NK-92 treated with Interleukin-12 subunit alpha and Interleukin-12 subunit beta, amount 100 ng/mL, for 24 hours (cell line): Measurements from ENCODE around the gene SLC6A6.

Experiments
- DNase-seq: peaks from one replicate; lab custom pipeline; 2025; lab: John Stamatoyannopoulos, UW

The SLC6A6 gene

DNA sequence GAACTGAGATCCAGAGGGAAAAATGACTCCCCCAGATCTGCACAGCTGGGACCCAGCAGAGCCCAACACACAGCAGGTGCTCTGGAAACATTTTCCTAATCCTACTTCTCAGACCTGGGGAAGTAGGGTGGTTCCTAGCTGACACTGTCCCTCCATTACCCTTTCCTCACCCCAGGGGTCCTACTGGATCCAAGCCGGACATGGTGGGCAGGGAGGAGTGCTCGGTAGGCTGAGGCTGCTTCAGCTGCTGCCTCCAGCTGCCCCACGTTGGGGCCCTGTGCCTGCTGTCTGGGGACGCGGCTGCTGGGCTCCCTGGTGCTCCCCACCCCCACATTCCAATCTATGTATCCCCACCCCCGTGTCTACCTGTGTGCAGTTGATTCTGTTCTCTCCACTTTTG is 29.8 kb upstream of the SLC6A6 start:
- no peak for DNase-seq

DNA sequence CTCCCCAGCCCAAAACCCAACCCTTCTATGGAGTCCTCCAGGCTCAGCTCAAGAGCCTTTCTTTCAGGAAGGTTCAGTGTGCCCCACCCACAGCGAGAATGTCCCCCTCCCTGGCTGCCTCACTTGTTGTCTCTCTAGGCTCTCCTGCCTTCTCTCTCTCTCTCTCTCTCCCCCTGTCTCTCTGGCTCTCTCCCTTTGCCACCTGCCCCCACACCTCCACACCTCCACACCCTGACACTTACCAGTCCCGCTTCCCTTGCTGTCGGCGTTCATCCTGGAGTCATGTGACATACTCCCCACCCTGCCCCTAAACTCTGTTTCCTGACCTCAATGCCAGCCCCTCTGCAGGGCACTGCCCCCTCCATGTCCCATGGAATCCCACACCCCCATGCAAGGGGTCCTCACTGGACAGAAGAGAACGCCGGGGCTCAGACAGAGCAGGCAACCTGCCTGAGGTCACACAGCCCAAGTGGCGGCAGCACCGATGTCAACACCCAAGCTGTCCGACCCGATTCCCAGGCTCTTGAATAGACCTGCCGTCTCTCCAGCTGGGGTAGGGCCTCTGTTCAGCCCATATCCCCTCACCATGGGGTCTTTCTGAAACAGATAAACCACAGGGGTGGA is 28.5 kb upstream of the SLC6A6 start:
- DNase-seq, result no peak

DNA sequence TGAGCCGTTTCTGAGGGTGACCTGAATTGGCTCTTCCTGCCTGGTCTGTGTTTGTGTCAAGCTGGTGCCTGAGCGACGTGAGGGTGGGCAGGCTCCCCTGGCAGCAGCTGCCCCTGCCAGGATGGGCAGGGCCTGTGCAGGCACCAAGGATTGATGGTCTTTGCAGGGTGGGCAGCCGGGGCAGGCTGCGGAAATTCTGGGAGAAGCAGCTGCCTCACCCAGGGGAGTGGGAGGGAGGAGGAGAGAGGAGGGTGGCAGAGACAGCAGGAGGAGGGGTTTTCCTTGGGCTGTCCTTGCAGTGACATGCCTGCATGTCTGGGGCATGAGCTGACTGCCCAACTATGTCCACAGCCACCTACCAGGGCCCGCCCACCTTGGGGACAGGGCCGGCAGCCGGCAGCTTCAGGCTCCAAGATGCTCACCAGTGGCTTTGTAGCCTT is 27.9 kb upstream of the SLC6A6 start:
- no peak for DNase-seq

DNA sequence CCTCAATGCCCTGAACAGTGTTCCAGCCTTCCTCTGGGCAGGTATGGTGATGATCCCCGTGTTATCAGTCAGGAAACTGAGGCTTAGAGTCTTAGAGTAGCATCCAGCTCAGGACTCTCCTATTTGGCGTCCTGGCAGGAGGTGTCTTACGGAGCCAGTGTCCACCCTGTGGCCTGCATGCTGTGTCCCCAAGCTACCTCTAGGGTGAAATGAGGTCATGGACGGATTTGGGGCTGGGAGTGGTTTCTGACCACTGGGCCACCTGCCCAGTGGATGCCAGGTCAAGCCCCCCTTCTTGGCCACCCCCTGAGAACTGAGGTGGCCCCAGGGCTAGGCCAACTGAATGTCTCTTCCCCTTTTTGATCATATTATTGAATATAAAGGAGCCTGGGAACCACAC is 27.2 kb upstream of the SLC6A6 start:
- no peak for DNase-seq

DNA sequence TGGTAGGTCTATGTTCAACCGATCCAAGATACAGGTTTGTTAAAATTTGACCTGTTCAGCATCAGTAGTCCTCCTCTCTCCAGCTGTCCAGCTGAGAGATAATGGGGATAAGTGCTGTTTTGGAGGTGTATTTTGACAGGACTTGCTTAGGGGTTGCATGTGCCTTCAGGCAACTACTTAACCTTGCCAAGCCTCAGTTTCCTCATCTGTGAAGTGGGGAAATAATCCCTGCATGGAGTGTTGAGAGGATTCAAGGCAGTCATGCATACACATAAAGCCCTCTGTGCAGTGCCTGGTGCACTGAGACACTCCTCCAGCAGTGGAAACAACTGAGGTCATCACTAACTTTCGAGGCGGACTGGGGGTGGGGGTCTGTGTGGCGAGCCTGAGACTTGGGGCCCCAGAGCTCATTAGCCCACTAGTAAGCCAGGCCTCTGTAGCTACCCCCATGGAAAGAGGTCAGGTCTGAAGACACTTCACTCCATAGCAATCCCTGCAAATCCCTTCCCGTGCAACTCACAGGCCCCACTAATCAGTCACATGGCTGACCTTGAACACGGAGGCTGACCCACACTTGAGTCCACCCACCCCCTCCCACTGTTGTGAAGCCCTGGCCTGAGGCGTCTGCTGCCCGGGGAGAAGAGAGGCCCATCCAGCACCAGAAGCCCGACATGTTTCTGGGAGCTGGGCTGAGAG is 25.9 kb upstream of the SLC6A6 start:
- no peak for DNase-seq

DNA sequence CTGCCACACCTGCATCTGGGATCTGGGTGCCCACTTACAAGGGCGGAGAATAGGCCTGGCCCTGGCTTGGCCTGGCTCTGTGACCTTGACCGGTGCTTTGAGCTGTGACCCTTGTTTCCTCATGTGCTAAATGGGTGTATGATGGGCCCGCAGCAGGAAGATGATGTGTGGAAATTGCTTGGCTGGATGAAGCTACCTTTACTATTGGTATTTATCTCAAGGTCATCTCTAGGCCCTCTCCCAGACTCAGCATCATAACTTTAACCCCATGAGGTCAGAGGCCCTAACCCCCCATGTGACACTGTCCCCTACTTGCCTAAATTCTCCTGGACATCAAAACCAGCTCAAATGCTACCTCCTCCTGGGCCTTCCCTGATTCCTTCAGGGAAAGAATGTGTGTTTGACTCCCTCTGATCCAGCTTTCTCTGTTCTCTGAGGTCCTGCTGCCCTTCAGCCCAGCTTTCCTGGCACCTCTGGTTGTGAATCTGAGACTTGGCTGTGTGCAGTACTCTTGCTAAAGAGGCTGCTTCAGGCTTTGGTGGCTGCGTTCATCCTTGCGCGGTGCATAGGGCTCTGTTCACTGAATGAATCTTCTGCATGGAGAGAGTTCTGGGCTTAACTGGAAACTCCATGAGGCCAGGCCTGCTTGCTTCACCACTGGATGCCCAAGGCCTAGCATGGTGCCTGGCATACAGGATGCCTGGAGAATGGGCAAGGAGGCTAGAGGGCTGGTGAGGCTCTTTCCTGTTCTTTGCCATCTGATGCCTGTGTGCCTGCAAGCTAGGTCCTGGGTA is 25.2 kb upstream of the SLC6A6 start:
- DNase-seq, result no peak

DNA sequence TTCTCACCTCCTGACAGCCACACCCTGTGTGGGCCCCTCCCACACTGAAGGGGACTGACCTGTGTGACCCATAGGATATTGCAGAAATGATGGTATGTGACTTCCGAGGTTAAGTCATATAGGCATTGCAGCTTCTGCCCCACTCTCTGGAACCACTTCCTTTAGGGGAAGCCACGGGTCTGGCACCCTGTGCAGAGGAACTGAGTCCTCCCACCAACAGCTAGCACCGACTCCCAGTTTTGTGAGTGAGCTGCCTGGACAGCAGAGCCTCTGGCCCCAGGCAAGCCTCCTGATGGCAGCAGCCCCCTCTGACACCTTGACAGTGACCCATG is 24.6 kb upstream of the SLC6A6 start:
- peak; percentile 77 for DNase-seq

DNA sequence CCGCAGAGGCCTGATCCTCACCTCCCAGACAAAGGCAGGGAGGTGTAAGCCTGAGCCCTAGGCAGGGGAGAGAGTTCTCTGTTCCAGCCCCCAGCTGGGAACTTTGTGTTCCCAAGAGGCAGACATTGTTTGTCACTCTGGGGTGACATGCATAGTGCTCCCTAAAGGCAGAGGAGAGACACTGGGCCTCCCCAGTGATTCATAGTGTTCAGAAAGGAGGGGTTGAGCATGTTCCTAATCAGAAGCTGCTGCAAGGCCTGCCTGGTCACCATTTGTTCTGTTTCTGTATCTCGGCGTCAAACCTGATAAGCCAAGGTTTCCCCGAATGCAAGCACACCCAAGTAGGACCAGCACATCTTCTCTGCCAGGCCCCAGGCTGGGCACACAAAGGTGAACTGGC is 24.0 kb upstream of the SLC6A6 start:
- no peak for DNase-seq

DNA sequence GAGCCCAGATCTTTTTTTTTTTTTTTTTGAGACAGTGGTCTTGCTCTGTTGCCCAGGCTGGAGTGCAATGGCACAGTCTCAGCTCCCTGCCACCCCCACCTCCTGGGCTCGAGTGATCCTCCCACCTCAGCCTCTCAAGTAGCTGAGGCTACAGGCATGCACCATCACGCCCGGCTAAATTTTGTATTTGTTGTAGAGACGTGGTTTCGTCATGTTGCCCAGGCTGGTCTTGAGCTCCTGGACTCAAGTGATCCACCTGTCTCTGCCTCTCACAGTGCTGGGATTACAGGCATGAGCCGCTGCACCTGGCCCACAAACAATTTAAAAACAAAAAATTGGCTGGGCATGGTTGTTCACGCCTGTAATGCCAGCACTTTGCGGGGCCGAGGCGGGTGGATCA is 22.6 kb upstream of the SLC6A6 start:
- DNase-seq, result no peak

DNA sequence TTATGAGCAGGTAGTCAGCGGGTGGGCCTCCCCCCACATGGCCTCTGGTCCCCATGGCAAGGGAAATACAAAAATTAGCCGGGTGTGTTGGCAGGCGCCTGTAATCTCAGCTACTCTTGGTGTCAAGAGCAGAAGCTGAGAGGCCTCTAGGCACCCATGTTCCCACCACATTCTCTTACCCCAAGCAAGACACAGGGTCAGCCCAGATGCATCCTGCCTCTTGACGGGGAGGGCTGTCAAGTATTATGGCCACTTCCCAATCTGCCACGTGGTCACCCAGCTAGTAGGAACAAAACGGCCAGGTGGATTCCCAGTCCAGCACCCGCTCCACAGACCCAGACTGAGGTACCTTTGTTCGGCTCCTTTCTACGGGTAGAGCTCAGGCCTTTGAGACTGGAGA is 16.2 kb upstream of the SLC6A6 start:
- DNase-seq, result no peak

DNA sequence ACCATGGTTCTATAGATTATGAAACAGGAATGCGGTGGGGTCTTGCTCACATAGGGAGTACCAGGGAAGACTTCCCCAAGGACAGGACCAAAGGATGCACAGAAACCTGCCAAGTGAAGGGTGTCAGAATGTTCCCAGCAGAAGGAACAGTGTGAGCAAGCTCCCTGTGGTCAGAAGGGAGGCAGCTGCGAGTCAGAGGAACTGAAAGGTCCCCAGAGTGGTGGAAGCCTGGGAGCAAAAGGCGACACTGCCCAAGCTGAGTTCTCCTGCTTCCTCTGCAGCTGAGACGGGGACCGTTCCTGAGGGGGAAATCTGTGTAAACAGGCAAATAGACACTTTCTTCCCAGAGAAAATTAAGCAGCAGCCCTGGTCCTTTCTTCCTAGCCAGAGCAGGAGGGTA is 14.2 kb upstream of the SLC6A6 start:
- DNase-seq, result no peak

DNA sequence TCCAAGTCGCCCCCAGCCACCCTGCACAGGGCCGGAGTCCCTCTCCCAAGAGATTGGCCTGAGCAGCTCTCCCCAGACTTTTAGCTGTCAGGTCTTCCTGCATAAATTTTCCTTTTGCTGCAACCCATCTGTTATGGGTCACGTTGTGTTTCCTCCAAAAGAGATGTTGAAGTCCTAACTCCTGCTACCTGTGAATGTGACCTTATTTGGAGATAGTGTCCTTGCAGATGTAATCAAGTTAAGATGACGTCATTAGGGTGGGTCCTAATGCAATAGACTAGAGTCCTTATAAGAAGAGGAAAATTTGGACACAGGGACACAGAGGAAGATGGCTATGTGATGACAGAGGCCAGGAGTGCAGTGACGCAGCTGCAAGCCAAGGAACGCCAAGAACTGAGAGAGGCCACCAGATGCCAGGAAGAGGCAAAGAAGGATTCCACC is 13.2 kb upstream of the SLC6A6 start:
- DNase-seq, result no peak

DNA sequence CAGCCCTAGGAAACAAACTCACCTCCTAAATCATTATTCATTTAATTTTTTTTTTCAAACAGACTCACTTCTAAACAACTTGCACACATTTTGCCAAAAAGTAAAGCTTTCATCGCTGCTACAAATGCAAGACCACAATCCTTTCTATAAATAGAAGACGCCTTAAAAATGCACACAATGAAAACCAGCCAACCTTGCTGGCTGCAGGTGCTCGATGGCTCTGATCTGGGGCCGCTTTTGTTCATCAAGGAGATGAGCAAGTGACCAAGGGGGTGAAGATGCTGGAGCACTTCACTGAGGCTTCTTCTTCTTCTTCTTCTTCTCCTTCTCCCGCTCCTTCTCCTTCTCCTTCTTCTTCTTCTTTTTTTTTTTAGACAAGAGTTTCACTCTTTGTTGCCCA is 12.7 kb upstream of the SLC6A6 start:
- DNase-seq, result no peak

DNA sequence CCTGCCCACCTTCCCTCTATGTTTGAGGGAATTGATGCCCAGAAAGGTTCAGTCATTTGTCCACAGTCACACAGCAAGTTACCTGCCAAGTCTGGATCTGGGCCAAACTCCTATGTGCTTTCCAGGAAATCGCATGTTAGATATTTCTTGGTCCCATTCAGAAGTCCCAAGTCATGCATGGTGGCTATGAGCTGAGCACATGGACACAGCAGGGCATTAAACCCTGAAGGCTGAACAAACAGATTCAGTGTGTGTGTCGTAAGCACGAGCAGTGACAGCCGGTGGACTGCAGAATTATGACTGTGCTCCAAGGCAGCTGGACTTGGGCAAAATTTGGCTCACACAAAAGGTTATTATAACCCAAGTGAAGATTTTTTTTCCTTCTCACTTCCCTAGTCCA is 11.4 kb upstream of the SLC6A6 start:
- DNase-seq, result no peak

DNA sequence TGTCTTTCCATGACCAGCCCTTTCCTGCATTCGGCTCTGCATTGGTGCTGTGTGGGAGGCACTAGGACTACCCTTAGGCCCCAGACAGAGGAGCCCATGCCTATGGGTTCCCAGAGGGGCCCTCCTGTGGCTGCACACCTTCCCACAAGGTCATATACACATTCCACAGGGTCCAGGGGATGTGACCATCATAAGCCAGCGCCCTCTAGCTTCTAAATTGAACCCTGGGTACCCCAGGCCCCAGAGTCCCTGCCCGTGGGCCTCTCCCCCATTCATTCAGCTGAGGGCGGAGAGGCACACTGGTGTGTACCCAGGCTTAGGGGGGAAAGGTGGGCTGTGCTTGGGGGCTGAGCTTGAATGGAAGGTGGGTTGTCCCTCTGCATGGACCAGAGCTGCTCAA is 10.2 kb upstream of the SLC6A6 start:
- DNase-seq, result no peak

DNA sequence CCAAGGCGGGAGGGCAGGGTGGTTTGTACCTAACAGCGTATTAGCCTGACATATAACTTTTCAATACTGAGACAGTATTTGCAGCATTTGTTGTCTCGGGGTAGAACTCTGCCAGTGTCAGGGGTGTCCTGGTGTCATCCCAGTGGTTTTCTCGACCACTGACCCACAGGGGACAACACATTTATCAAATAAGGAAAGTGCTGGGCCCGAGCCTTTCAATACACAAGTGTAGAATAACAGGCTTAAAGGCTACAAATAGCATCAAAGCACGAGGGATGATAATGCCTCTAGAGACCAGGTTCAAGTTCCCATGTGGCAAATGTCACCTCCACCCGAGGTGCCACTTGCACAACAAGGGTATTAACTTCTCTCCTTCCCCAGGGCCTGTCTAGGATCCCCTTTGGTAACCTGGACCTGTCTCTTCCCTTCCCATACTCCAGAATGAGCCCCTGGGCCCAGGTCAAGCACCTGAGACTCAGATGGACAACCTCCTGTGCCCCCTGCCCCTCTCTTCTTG is 9.5 kb upstream of the SLC6A6 start:
- no peak for DNase-seq

DNA sequence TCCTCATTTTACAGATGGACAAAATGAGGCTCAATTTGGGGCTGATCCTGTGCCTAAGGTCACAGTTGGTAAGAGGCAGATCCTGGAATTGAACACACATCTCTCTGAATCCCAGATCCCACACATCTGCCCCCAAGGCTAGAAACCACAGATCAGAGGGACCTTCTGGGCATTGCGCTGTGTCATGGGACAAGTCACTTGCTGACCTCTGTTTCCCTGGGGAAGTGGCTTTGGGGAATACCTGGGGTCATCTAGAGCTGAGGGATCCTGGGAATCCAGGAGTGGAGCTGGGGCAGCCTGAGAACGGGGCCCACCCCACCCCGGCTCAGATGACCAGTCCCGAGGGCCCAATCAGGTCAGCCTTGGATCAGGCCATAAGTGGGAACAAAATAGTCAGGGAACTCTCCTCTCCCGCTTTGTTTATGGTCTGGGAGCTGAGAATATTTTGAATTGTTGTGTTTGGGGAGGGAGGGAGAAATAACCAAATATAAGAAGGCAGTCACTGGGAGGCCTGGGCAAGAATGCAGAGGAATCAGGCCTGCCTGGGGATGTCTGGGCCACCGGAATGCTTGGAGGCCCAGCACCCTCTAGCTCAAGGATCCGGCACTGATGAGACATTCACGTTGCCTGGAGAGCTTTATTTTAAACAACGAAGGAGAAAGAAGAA is 8.8 kb upstream of the SLC6A6 start:
- no peak for DNase-seq

DNA sequence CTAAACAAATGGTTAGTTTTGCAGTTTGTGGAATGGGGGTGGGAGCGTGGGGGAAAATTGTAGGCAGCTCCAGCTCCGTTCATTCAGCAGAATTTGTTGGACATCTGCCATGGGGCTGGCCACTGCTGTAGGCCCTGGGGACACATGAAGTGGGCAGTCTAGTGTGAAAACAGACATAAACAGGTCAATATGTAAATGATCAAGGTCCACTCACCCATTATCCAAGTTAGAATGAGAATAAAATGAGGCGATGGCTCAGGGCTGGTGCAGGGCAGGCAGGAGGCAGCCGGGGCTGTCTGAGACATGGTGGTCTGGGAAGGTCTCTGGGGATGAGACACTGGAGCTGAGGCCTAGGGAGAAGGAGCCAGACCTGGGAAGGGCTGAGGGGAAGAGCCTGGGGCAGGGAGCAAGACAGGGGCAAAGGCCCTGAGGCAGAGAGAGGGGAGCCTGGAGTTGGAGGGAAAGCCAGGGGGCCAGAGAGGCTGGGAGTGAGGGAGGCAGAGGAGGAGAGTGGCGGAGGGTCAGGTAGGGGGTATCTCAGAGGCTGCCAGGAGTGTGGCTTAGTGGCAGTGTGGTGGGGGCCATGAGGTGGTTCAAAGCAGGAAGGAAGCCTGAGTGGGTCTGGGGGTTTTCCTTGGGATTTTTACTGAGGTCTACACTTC is 6.2 kb upstream of the SLC6A6 start:
- DNase-seq, result no peak

DNA sequence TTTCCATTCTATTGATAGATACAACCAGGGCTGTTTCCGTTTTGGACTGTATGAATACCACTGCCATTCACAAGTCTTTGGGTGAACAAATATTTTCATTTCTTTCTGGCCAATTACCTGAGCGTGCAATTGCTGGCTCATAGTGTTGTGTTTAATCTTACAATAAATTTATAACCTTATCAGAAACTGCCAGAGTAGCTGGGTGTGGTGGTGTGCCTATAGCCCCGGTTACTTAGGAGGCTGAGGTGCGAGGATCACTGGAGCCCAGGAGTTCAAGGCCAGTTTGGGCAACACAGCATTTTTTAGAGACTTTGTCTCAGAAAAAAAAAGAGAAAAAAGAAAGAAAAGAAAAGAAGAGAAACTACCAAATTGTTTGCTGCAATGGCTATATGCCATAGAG is 5.4 kb upstream of the SLC6A6 start:
- DNase-seq, result no peak

DNA sequence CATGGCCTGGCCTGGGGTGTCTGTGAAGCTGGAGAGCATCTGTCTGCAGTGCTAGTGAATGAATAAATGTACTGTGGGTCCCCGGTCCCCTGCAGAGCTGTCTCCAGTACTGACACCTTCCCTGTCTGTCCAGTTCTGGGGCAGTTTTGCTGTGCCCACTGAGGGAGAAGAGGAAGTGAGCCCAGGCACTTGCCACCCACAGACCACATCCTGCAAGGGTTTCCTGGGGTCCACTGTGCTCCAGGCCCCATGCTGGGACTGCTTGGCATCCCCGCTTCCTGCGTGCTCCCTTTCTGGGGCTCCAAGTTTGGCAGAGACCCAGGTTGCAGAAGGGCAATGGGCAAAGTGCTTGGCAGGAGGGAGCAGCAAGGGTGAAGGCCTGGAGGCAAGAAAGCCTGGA is 4.9 kb upstream of the SLC6A6 start:
- no peak for DNase-seq

DNA sequence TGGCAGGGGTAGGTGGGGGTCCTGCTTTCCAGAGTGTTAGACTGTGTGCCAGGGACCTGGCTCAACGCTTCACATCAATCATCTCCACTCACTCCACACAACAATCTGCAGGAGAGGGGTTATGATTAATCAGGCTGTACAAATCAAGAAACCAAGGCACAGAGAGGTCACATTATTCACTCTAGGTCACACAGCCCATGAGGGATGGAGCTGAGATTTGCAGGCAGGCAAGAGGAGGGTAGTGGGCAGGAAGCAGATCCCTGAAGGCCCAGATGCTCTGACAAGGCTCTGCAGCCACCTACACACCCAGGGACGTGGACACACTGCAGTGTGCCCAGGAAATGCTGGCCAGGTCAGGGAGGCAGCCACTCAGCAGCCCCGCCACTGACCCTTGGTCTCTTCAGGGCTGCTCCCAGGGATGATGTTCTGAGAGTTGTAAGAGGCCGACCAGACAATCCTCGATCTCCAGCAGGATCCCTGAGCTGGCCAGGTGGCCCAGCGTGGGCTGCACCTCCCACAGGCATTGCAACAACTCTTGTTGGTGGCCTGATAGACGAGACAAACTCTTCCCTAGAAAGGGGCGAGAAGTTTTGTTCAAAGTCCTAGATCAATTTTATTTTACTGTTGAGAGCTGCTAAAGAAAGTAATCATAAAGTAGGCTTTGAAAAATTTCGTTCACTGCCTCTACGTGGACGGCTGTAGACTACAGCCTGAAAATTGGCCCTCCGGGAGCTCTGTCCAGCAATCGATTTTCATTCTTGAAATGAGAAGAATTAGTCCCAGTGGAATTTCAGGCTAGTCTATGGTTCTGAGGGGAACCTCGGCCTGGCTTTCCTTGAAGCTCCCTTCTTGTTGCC is 4.2 kb upstream of the SLC6A6 start:
- no peak for DNase-seq
